KMS-11 (cell line): ENCODE measurements around the gene SLC35G2.
A peak's percentile ranks its signal among the peaks of the same experiment; 100 is the strongest.

Experiments
- H2AFZ ChIP-seq: fragments of 200-600 bp; sonication (generic); 2 replicates; pipeline ENCODE4 v1.6.1; 2016; ENCODE audit warnings: antibody characterized with exemption, mixed run types, low read depth
- H3K27ac ChIP-seq: fragments of 200-600 bp; sonication (generic); 2 replicates; pipeline ENCODE4 v1.6.1; 2016; ENCODE audit warnings: mild to moderate bottlenecking, mixed run types
- H3K27me3 ChIP-seq: fragments of 200-600 bp; sonication (generic); 2 replicates; pipeline ENCODE4 v1.6.1; 2017; ENCODE audit warnings: mild to moderate bottlenecking, low read depth, mixed run types, moderate library complexity; ENCODE audit not compliant: insufficient read depth
- H3K36me3 ChIP-seq: fragments of 200-600 bp; sonication (generic); 2 replicates; pipeline ENCODE4 v1.6.1; 2017; ENCODE audit warnings: mild to moderate bottlenecking, mixed run types; ENCODE audit not compliant: insufficient read depth
- H3K4me1 ChIP-seq: fragments of 200-600 bp; sonication (generic); 2 replicates; pipeline ENCODE4 v1.6.1; 2016; ENCODE audit warnings: mild to moderate bottlenecking, low read depth, mixed run types; ENCODE audit not compliant: poor library complexity, severe bottlenecking
- H3K4me2 ChIP-seq: fragments of 200-600 bp; sonication (generic); 2 replicates; pipeline ENCODE4 v1.7.0; 2016; ENCODE audit warnings: mild to moderate bottlenecking, mixed run types
- H3K4me3 ChIP-seq: fragments of 200-600 bp; sonication (generic); IDR thresholded peaks from 2 replicates; pipeline ENCODE4 v1.6.1; 2017; ENCODE audit warnings: low read depth, low read length, mixed read lengths; ENCODE audit not compliant: insufficient read depth
- H3K79me2 ChIP-seq: fragments of 200-600 bp; sonication (generic); 2 replicates; pipeline ENCODE4 v1.6.1; 2016; ENCODE audit warnings: low read depth, mixed run types; ENCODE audit not compliant: insufficient read depth
- H3K9ac ChIP-seq: fragments of 200-600 bp; sonication (generic); 2 replicates; pipeline ENCODE4 v1.6.1; 2016; ENCODE audit warnings: mild to moderate bottlenecking, mixed run types
- H4K20me1 ChIP-seq: fragments of 200-600 bp; sonication (generic); 2 replicates; pipeline ENCODE4 v1.6.1; 2016; ENCODE audit warnings: mild to moderate bottlenecking, mixed run types; ENCODE audit not compliant: insufficient read depth
- TF ChIP-seq, protein P1 (sequence below): fragments of 200-600 bp; sonication (generic); conservative IDR thresholded peaks from 2 replicates; pipeline ENCODE4 v1.6.1; 2017; ENCODE audit warnings: low read depth, mild to moderate bottlenecking, antibody characterized with exemption, low read length, moderate library complexity, mixed read lengths

Gene SLC35G2

GRCh38 chr3:136818769-136819391 is at the start of gene SLC35G2:
SLC35G2 (plus strand) TSS chr3:136819126; CDS start chr3:136854461, 35,335 bp downstream.
- no peaks in the 10 kb centered on the region; the same call in 1 of the 2 replicates for H3K27me3 ChIP-seq
- H3K4me3 ChIP-seq: peak within 1 kb of the TSS; percentile 31
- no peak within 1 kb of the TSS for H3K27ac ChIP-seq
- H3K36me3 ChIP-seq: no peaks in the 10 kb centered on the region
- TF ChIP-seq, protein P1, sequence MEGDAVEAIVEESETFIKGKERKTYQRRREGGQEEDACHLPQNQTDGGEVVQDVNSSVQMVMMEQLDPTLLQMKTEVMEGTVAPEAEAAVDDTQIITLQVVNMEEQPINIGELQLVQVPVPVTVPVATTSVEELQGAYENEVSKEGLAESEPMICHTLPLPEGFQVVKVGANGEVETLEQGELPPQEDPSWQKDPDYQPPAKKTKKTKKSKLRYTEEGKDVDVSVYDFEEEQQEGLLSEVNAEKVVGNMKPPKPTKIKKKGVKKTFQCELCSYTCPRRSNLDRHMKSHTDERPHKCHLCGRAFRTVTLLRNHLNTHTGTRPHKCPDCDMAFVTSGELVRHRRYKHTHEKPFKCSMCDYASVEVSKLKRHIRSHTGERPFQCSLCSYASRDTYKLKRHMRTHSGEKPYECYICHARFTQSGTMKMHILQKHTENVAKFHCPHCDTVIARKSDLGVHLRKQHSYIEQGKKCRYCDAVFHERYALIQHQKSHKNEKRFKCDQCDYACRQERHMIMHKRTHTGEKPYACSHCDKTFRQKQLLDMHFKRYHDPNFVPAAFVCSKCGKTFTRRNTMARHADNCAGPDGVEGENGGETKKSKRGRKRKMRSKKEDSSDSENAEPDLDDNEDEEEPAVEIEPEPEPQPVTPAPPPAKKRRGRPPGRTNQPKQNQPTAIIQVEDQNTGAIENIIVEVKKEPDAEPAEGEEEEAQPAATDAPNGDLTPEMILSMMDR: no peak
- H4K20me1 ChIP-seq: no peaks in the 10 kb centered on the region
- peak within 1 kb of the TSS; percentile 81; the same call in 1 of the 2 replicates for H2AFZ ChIP-seq
- H3K4me1 ChIP-seq: no peaks in the 10 kb centered on the region
- peak within 1 kb of the TSS; percentile 31; the same call in 1 of the 2 replicates for H3K4me2 ChIP-seq
- peak within 1 kb of the TSS; percentile 33; the same call in 1 of the 2 replicates for H3K9ac ChIP-seq
- no peaks in the 10 kb centered on the region for H3K79me2 ChIP-seq

GRCh38 chr3:136772709-136773108 is 46.2 kb upstream of the SLC35G2 start:
- H3K4me3 ChIP-seq: no peak overlapping the region
- H3K4me2 ChIP-seq: no peak overlapping the region
- H3K27ac ChIP-seq: no peak overlapping the region
- H3K27me3 ChIP-seq: no peaks in the 10 kb centered on the region
- H3K4me1 ChIP-seq: no peaks in the 10 kb centered on the region
- no peaks in the 10 kb centered on the region for H3K79me2 ChIP-seq
- no peaks in the 10 kb centered on the region for H4K20me1 ChIP-seq
- H2AFZ ChIP-seq: no peak overlapping the region
- no peaks in the 10 kb centered on the region for H3K36me3 ChIP-seq
- TF ChIP-seq, protein P1: no peak
- no peak overlapping the region for H3K9ac ChIP-seq

DNA sequence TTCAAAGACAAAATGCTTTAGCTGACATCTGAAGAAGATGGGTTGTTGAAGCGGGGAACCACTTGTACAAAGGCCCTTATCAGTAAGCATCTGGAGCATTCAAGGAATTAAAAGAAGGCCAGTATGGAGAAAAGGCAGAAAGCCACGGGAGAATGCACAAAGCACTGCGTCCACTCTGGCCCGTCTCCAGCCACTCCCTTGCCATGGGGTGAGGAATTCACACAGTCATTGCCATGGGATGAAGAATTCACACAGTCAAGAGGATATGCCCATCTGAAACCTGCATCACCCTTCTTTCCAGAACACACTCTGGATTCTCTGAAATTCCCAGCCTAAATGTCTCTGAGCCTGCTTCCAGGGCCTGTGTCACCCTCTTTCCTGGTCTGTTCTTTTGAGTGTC is 40.1 kb upstream of the SLC35G2 start:
- H2AFZ ChIP-seq: no peak overlapping the region
- H3K4me1 ChIP-seq: no peaks in the 10 kb centered on the region
- no peak overlapping the region for H3K4me2 ChIP-seq
- H4K20me1 ChIP-seq: no peaks in the 10 kb centered on the region
- H3K36me3 ChIP-seq: no peaks in the 10 kb centered on the region
- H3K9ac ChIP-seq: no peak overlapping the region
- no peak overlapping the region for H3K27ac ChIP-seq
- H3K4me3 ChIP-seq: no peak overlapping the region
- H3K79me2 ChIP-seq: no peaks in the 10 kb centered on the region
- no peaks in the 10 kb centered on the region for H3K27me3 ChIP-seq
- TF ChIP-seq, protein P1: no peak

- Histone ChIP-seq H3K79me2 (no peaks in the 10 kb centered on the region), H3K27ac (no peak overlapping the region), H2AFZ (no peak overlapping the region), H3K9ac (no peak overlapping the region), H3K27me3 (no peaks in the 10 kb centered on the region), H3K4me2 (no peak overlapping the region), H3K36me3 (no peaks in the 10 kb centered on the region), H4K20me1 (no peaks in the 10 kb centered on the region), H3K4me3 (no peak overlapping the region), H3K4me1 (peaks cover 4% of the 10 kb centered on the region)
- TF ChIP-seq, protein P1: no peak
These were observed 38.2 kb upstream of the SLC35G2 start for GRCh38 chr3:136780741-136781140.
